Measurements from ENCODE around the gene TMEM37. TPM values are rescaled to one million over a fixed set of nuclear protein-coding genes. Genes with fewer than 3 reads are reported as not detected.

Gene TMEM37
- total and polyA plus RNA-seq, 2 of the 13 experiments (the other 11 are each of a cell fraction or from before 2014, with no cell fraction given): 37.7 to 115 TPM

DNA sequence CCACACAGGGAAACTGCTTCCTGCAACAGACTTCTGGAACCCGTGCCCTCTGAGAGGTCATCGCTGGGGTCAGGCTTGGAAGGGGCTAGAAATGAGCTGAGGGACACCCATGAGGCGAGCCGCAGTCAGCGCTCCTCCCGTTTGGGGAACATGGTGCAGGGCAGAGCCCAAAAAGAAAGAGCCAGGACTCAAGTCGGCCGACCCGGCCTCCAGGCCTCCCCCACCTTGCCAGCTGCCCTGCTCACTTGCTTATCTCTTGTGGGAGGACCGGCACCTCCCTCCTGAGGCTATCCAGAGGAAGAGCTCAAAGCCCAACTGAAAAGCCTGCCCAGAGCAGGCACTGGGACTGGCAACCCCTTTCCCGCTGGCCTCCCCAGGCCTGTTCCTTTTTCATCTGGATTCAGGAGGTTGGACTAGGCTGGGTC lies 49.1 kb downstream of the TMEM37 start (continued):
- TF ChIP-seq, protein P1, sequence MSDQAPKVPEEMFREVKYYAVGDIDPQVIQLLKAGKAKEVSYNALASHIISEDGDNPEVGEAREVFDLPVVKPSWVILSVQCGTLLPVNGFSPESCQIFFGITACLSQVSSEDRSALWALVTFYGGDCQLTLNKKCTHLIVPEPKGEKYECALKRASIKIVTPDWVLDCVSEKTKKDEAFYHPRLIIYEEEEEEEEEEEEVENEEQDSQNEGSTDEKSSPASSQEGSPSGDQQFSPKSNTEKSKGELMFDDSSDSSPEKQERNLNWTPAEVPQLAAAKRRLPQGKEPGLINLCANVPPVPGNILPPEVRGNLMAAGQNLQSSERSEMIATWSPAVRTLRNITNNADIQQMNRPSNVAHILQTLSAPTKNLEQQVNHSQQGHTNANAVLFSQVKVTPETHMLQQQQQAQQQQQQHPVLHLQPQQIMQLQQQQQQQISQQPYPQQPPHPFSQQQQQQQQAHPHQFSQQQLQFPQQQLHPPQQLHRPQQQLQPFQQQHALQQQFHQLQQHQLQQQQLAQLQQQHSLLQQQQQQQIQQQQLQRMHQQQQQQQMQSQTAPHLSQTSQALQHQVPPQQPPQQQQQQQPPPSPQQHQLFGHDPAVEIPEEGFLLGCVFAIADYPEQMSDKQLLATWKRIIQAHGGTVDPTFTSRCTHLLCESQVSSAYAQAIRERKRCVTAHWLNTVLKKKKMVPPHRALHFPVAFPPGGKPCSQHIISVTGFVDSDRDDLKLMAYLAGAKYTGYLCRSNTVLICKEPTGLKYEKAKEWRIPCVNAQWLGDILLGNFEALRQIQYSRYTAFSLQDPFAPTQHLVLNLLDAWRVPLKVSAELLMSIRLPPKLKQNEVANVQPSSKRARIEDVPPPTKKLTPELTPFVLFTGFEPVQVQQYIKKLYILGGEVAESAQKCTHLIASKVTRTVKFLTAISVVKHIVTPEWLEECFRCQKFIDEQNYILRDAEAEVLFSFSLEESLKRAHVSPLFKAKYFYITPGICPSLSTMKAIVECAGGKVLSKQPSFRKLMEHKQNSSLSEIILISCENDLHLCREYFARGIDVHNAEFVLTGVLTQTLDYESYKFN (CRISPR knock-in tag; conservative IDR thresholded peaks at IDR 0.05): no peak
- TF ChIP-seq ZNF607 (CRISPR knock-in tag; IDR thresholded peaks at IDR 0.05; ENCODE audit: borderline replicate concordance) (no peak), ZNF761 (CRISPR knock-in tag; conservative IDR thresholded peaks at IDR 0.05) (no peak), HDAC6 (IDR thresholded peaks at IDR 0.05; ENCODE audit: low read depth, low read length) (no peak), HNRNPH1 (optimal IDR thresholded peaks at IDR 0.05; ENCODE audit: low read depth, low read length) (no peak), KDM6A (CRISPR knock-in tag; IDR thresholded peaks at IDR 0.05; ENCODE audit: low read depth) (no peak), CBFB (CRISPR knock-in tag; IDR thresholded peaks at IDR 0.05) (no peak), ZNF329 (CRISPR knock-in tag; IDR thresholded peaks at IDR 0.05; ENCODE audit: low read depth) (no peak)
- TF ChIP-seq, protein P2, sequence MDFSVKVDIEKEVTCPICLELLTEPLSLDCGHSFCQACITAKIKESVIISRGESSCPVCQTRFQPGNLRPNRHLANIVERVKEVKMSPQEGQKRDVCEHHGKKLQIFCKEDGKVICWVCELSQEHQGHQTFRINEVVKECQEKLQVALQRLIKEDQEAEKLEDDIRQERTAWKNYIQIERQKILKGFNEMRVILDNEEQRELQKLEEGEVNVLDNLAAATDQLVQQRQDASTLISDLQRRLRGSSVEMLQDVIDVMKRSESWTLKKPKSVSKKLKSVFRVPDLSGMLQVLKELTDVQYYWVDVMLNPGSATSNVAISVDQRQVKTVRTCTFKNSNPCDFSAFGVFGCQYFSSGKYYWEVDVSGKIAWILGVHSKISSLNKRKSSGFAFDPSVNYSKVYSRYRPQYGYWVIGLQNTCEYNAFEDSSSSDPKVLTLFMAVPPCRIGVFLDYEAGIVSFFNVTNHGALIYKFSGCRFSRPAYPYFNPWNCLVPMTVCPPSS (IDR thresholded peaks at IDR 0.05): no peak
- TF ChIP-seq, protein P3, sequence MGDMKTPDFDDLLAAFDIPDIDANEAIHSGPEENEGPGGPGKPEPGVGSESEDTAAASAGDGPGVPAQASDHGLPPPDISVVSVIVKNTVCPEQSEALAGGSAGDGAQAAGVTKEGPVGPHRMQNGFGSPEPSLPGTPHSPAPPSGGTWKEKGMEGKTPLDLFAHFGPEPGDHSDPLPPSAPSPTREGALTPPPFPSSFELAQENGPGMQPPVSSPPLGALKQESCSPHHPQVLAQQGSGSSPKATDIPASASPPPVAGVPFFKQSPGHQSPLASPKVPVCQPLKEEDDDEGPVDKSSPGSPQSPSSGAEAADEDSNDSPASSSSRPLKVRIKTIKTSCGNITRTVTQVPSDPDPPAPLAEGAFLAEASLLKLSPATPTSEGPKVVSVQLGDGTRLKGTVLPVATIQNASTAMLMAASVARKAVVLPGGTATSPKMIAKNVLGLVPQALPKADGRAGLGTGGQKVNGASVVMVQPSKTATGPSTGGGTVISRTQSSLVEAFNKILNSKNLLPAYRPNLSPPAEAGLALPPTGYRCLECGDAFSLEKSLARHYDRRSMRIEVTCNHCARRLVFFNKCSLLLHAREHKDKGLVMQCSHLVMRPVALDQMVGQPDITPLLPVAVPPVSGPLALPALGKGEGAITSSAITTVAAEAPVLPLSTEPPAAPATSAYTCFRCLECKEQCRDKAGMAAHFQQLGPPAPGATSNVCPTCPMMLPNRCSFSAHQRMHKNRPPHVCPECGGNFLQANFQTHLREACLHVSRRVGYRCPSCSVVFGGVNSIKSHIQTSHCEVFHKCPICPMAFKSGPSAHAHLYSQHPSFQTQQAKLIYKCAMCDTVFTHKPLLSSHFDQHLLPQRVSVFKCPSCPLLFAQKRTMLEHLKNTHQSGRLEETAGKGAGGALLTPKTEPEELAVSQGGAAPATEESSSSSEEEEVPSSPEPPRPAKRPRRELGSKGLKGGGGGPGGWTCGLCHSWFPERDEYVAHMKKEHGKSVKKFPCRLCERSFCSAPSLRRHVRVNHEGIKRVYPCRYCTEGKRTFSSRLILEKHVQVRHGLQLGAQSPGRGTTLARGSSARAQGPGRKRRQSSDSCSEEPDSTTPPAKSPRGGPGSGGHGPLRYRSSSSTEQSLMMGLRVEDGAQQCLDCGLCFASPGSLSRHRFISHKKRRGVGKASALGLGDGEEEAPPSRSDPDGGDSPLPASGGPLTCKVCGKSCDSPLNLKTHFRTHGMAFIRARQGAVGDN (CRISPR knock-in tag; IDR thresholded peaks at IDR 0.05): peak; percentile 50; the same call in 1 of the 2 replicates
- TF ChIP-seq, protein P4, sequence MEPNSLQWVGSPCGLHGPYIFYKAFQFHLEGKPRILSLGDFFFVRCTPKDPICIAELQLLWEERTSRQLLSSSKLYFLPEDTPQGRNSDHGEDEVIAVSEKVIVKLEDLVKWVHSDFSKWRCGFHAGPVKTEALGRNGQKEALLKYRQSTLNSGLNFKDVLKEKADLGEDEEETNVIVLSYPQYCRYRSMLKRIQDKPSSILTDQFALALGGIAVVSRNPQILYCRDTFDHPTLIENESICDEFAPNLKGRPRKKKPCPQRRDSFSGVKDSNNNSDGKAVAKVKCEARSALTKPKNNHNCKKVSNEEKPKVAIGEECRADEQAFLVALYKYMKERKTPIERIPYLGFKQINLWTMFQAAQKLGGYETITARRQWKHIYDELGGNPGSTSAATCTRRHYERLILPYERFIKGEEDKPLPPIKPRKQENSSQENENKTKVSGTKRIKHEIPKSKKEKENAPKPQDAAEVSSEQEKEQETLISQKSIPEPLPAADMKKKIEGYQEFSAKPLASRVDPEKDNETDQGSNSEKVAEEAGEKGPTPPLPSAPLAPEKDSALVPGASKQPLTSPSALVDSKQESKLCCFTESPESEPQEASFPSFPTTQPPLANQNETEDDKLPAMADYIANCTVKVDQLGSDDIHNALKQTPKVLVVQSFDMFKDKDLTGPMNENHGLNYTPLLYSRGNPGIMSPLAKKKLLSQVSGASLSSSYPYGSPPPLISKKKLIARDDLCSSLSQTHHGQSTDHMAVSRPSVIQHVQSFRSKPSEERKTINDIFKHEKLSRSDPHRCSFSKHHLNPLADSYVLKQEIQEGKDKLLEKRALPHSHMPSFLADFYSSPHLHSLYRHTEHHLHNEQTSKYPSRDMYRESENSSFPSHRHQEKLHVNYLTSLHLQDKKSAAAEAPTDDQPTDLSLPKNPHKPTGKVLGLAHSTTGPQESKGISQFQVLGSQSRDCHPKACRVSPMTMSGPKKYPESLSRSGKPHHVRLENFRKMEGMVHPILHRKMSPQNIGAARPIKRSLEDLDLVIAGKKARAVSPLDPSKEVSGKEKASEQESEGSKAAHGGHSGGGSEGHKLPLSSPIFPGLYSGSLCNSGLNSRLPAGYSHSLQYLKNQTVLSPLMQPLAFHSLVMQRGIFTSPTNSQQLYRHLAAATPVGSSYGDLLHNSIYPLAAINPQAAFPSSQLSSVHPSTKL (CRISPR knock-in tag; IDR thresholded peaks at IDR 0.05): no peak

All from HepG2 (cell line).